ENCODE data around the gene RPN1.

- TF ChIP-seq POLR2A (IDR thresholded peaks at IDR 0.05): no peak
- no peak for TF ChIP-seq CTCF (IDR thresholded peaks at IDR 0.05)
Measured at GRCh38 chr3:128575777-128576176, 74.8 kb downstream of the RPN1 start.
